Mucosa of descending colon (tissue), 3 donors: ENCODE results near the gene KIF21B. TPM values are rescaled to one million over a fixed set of nuclear protein-coding genes. Genes with fewer than 3 reads are reported as not detected.
A peak's percentile ranks its signal among the peaks of the same experiment; 100 is the strongest.

Experiments used
- ATAC-seq: fragments of 200-7000 bp; cut with Tn5 transposase; one replicate; pipeline ENCODE4 v1.9.1; 2020; ENCODE audit warnings: mild to moderate bottlenecking, moderate library complexity
- DNase-seq, 3 donors: peaks; one replicate each; pipeline ENCODE4 v3.0.0-alpha.2; 2020
- H3K36me3 ChIP-seq: fragments of 200-600 bp; one replicate; pipeline ENCODE4 v1.8.0; 2021; ENCODE audit warnings: low read depth, mild to moderate bottlenecking
- H3K4me1 ChIP-seq: fragments of 200-600 bp; one replicate; pipeline ENCODE4 v1.8.0; 2021; ENCODE audit warnings: low read depth, mild to moderate bottlenecking
- H3K4me3 ChIP-seq: fragments of 200-600 bp; one replicate; pipeline ENCODE4 v1.8.0; 2021; ENCODE audit warnings: mild to moderate bottlenecking
- H3K9me3 ChIP-seq: fragments of 200-600 bp; one replicate; pipeline ENCODE4 v1.8.0; 2021; ENCODE audit warnings: mild to moderate bottlenecking
- intact Hi-C, 2 donors: fragments of 100-400 bp; cut with DNase I in 1 of 2; cut with micrococcal nuclease in 1 of 2; formaldehyde crosslinking; loops; one replicate each; pipeline versions ENCODE4 v1.11.0 to v1.11.1; 2022; cut with DNase I, micrococcal nuclease
- total RNA-seq, 3 donors: library from RNA; stranded (reverse); fragmentation: NEBNext Ultra II Directional in 2 of 3; extraction: Animal tissue kit (Norgen Biotek cat#: 25700) in 2 of 3; gene quantifications; one replicate each; pipeline versions ENCODE4 v1.2.1 to v1.2.4, GENCODE V29; 2021 to 2023
- TF ChIP-seq, protein P1 (sequence below): fragments of 200-600 bp; IDR thresholded peaks from one replicate; pipeline ENCODE4 v1.8.0; 2022; ENCODE audit warnings: antibody characterized with exemption, mild to moderate bottlenecking
- donor health status: DM: no; HTN: no; CAD: no; lungs with moderate emphysema.
- donor health status: DM: no; HTN: no; CAD: no.
- donor health status: DM: no; HTN: yes; CAD: no.

The KIF21B gene
- total RNA-seq, 3 donors from 2014 or later, result 3.2 to 10.5 (median 4.0) TPM

DNA sequence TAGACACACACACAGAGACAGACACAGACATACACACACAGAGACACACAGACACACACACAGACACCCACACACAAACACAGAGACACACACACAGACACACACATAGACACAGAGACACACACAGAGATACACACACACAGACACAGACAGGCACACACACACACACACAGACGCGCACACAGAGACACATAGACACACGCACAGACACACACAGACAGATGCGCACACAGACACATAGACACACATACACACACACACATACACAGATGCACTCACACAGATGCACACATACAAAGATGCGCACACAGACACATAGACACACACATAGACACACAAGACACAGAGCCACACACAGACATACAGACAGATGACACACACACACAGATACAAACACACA is 16.0 kb downstream of the KIF21B start:
- H3K36me3 ChIP-seq, result no peaks in the 10 kb centered on the region
- intact Hi-C loops, result no loop called here
- ATAC-seq, result no peak
- TF ChIP-seq, protein P1, sequence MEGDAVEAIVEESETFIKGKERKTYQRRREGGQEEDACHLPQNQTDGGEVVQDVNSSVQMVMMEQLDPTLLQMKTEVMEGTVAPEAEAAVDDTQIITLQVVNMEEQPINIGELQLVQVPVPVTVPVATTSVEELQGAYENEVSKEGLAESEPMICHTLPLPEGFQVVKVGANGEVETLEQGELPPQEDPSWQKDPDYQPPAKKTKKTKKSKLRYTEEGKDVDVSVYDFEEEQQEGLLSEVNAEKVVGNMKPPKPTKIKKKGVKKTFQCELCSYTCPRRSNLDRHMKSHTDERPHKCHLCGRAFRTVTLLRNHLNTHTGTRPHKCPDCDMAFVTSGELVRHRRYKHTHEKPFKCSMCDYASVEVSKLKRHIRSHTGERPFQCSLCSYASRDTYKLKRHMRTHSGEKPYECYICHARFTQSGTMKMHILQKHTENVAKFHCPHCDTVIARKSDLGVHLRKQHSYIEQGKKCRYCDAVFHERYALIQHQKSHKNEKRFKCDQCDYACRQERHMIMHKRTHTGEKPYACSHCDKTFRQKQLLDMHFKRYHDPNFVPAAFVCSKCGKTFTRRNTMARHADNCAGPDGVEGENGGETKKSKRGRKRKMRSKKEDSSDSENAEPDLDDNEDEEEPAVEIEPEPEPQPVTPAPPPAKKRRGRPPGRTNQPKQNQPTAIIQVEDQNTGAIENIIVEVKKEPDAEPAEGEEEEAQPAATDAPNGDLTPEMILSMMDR, result no peak
- no peaks in the 10 kb centered on the region for H3K9me3 ChIP-seq
- no peak overlapping the region for H3K4me3 ChIP-seq
- no peak for DNase-seq
- no peaks in the 10 kb centered on the region for H3K4me1 ChIP-seq

DNA sequence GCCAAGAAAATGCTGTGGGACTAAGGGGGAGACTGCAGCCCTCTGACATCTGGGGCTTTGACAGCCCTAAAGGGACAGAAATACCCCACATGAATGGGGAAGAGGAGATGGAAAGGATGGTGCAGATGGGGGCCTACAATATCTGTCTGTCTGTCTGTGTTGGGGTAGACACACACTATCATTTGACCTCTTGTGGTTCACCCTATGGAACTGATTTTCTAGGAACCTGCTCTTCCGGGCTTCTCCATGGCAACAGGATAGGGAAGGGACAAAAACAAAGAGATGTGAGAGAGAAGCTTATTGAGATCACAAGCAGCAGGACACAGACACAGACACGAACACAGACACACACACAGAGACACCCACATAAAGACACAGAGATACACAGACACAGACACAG is 17.1 kb downstream of the KIF21B start:
- intact Hi-C loops, result no loop called here
- no peaks in the 10 kb centered on the region for H3K36me3 ChIP-seq
- H3K4me1 ChIP-seq, result peaks cover 7% of the 10 kb centered on the region
- no peak for DNase-seq
- no peak overlapping the region for H3K4me3 ChIP-seq
- TF ChIP-seq, protein P1, result no peak
- no peaks in the 10 kb centered on the region for H3K9me3 ChIP-seq
- ATAC-seq, result no peak

DNA sequence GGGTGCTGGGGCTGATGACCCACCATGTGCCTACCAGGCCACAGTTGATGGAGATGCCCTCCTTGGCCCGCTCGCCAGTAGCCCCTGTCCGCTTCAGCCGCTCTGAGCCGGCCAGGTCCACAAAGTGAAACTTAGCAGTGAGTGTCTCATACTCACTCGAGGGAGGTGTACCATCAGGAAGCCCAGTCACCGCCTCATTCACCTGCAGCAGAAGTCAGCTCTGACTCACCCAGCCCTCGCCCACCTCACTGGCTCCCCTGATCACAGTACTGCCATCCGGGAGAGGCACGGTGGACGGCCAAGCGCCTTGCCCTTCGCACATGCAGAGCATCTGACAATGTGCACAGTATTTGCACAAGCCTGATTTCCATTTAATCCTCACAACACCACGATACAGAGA is 18.8 kb downstream of the KIF21B start:
- intact Hi-C loops, result no loop called here
- peak in 1 of 3 donors; percentile 49 for DNase-seq
- peak; percentile 59 for ATAC-seq
- TF ChIP-seq, protein P1, result no peak
- H3K4me3 ChIP-seq, result no peak overlapping the region
- no peaks in the 10 kb centered on the region for H3K36me3 ChIP-seq
- no peaks in the 10 kb centered on the region for H3K9me3 ChIP-seq
- H3K4me1 ChIP-seq, result peaks cover 7% of the 10 kb centered on the region

DNA sequence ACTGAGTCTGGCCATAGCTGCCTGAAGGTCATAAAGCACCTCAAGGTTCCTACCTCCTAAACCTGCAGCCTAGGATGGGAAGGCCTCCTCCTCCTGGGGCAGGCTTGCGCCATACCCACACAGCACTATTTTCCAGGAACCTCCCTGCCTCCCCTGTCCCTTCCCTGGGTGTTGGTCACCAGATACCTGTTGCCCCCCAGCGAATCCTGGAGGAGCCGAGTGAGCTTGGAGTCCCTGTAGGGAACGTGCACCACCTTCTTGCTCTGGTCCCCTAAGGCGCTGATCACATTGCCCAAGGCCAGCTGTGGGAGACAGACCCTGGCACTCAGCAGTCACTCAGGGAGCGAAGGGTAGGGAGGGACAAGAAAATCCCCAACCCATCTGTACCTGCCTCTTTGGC is 19.4 kb downstream of the KIF21B start:
- intact Hi-C loops, result no loop called here
- ATAC-seq (no peak), DNase-seq (peak in 1 of 3 donors; percentile 20)
- no peak overlapping the region for H3K4me3 ChIP-seq
- no peaks in the 10 kb centered on the region for H3K36me3 ChIP-seq
- TF ChIP-seq, protein P1, result no peak
- H3K4me1 ChIP-seq, result peaks cover 7% of the 10 kb centered on the region
- H3K9me3 ChIP-seq, result no peaks in the 10 kb centered on the region

DNA sequence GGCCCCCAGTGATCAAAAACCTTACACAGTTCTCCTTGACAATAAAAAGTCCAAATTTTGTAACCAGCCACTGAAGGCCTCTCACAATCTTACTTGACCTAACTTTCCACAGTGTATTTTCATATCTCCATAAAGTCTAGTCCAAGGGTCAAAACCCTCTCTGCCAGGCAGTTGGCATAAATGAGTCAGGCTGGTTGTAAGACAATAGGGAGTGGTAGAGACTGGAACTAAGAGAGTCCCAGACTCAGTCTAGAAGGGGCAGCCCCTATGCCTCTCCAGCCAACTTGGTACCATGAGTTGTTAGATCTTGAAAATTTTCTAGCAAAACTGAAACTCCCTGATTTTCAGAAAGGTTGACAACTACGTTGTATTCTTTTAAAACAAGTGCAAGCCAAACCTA is 21.0 kb downstream of the KIF21B start:
- Histone ChIP-seq H3K36me3 (no peaks in the 10 kb centered on the region), H3K4me1 (peaks cover 7% of the 10 kb centered on the region), H3K4me3 (no peak overlapping the region), H3K9me3 (no peaks in the 10 kb centered on the region)
- intact Hi-C loops, result no loop called here
- ATAC-seq, result peak; percentile 89
- no peak for DNase-seq
- TF ChIP-seq, protein P1, result no peak

DNA sequence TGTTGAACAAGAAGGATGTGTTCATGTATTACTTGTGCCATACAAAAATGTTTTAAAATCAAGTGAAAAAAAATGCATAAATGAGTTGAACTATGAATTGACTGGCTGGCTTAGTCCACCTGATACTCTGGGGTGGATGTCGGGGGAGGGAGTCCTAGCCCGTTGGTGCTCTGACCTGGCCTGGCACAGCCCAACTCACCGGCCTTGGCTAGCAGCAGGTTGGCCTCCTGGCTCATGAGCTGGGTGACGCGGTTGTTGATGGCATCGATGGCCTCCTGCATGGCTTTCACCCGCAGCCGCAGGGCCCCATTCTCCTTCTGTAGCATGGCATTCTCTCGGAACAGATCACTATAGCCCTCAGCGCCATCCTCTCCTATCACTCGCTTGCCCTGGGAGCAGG is 21.6 kb downstream of the KIF21B start:
- intact Hi-C loops, result no loop called here
- TF ChIP-seq, protein P1, result no peak
- H3K4me1 ChIP-seq, result peaks cover 7% of the 10 kb centered on the region
- DNase-seq, result peak in 1 of 3 donors; percentile 45
- H3K9me3 ChIP-seq, result no peaks in the 10 kb centered on the region
- ATAC-seq, result no peak
- H3K4me3 ChIP-seq, result no peak overlapping the region
- H3K36me3 ChIP-seq, result no peaks in the 10 kb centered on the region
